ENCODE data around the gene ALG1L2. TPM values are rescaled to one million over a fixed set of nuclear protein-coding genes. Genes with fewer than 3 reads are reported as not detected.
"Not testable (repeated sequence)": the region's sequence is repeated elsewhere in the genome, so short reads cannot be mapped to it uniquely, and the experiment has no call there.

ALG1L2 gene
- total RNA-seq, 2 donors from 2014 or later, result 5.2 to 10.1 TPM

GRCh38 chr3:130058716-130059115 is 22.9 kb upstream of the ALG1L2 start:
- not testable (repeated sequence) for H3K27me3 ChIP-seq (ENCODE audit: control insufficient read depth, insufficient read depth, low read length, poor library complexity, severe bottlenecking); H3K27me3 Mint-ChIP-seq (ENCODE audit: insufficient read depth); H3K9me3 ChIP-seq (ENCODE audit: control insufficient read depth, low read length); H3K4me1 ChIP-seq (ENCODE audit: control insufficient read depth, insufficient read depth, low read length); H3K36me3 ChIP-seq (ENCODE audit: control insufficient read depth, insufficient read depth, low read length); H3K27ac ChIP-seq (ENCODE audit: low read depth, low read length); H3K9me3 Mint-ChIP-seq
- Mint-ChIP-seq H3K36me3 (ENCODE audit: low read depth) (peaks cover 23% of the 10 kb centered on the region), H3K4me3 (peak overlapping the region; percentile 92), H3K27ac (peak overlapping the region; percentile 97), H3K4me1 (peaks cover 25% of the 10 kb centered on the region)
- WGBS, 2 experiments (ENCODE audit: insufficient coverage in 1 of 2, insufficient read length in 1 of 2), result 100% methylated on average over 1 of the region's 6 CpGs; no CpG with 5 or more reads in 1 of the 2 experiments
- Histone ChIP-seq H3K4me3 (ENCODE audit: low read length) (peak overlapping the region; percentile 71), H3K9ac (ENCODE audit: extremely low read depth, low read length, poor library complexity, severe bottlenecking) (peak overlapping the region; percentile 57)
- peak; percentile 62 for DNase-seq

GRCh38 chr3:130059162-130059561 is 22.5 kb upstream of the ALG1L2 start:
- peak; percentile 69 for DNase-seq
- H3K27ac ChIP-seq (ENCODE audit: low read depth, low read length); H3K27me3 Mint-ChIP-seq (ENCODE audit: insufficient read depth); H3K9me3 Mint-ChIP-seq; H3K27me3 ChIP-seq (ENCODE audit: control insufficient read depth, insufficient read depth, low read length, poor library complexity, severe bottlenecking); H3K36me3 ChIP-seq (ENCODE audit: control insufficient read depth, insufficient read depth, low read length); H3K4me1 ChIP-seq (ENCODE audit: control insufficient read depth, insufficient read depth, low read length); H3K9me3 ChIP-seq (ENCODE audit: control insufficient read depth, low read length): not testable (repeated sequence)
- peak overlapping the region; percentile 83 for H3K4me3 ChIP-seq (ENCODE audit: low read length)
- H3K4me1 Mint-ChIP-seq, result peaks cover 30% of the 10 kb centered on the region
- H3K36me3 Mint-ChIP-seq (ENCODE audit: low read depth), result peaks cover 27% of the 10 kb centered on the region
- H3K4me3 Mint-ChIP-seq, result peak overlapping the region; percentile 92
- peak overlapping the region; percentile 97 for H3K27ac Mint-ChIP-seq
- WGBS, 2 experiments (ENCODE audit: insufficient coverage in 1 of 2, insufficient read length in 1 of 2), result 28% methylated on average over 1 of the region's 1 CpG; no CpG with 5 or more reads in 1 of the 2 experiments
- peak overlapping the region; percentile 84 for H3K9ac ChIP-seq (ENCODE audit: extremely low read depth, low read length, poor library complexity, severe bottlenecking)

GRCh38 chr3:130073582-130073981 is 8.0 kb upstream of the ALG1L2 start:
- no peak overlapping the region for H3K4me3 Mint-ChIP-seq
- no peaks in the 10 kb centered on the region for H3K4me1 Mint-ChIP-seq
- Histone ChIP-seq H3K9ac (ENCODE audit: extremely low read depth, low read length, poor library complexity, severe bottlenecking) (no peak overlapping the region), H3K4me1 (ENCODE audit: control insufficient read depth, insufficient read depth, low read length) (no peaks in the 10 kb centered on the region), H3K27me3 (ENCODE audit: control insufficient read depth, insufficient read depth, low read length, poor library complexity, severe bottlenecking) (no peaks in the 10 kb centered on the region), H3K36me3 (ENCODE audit: control insufficient read depth, insufficient read depth, low read length) (no peaks in the 10 kb centered on the region), H3K4me3 (ENCODE audit: low read length) (no peak overlapping the region), H3K27ac (ENCODE audit: low read depth, low read length) (no peak overlapping the region), H3K9me3 (ENCODE audit: control insufficient read depth, low read length) (no peaks in the 10 kb centered on the region)
- H3K27me3 Mint-ChIP-seq (ENCODE audit: insufficient read depth), result no peaks in the 10 kb centered on the region
- WGBS, 2 experiments (ENCODE audit: insufficient coverage in 1 of 2, insufficient read length in 1 of 2), result 99% methylated on average over 4 of the region's 4 CpGs; no CpG with 5 or more reads in 1 of the 2 experiments
- no peak overlapping the region for H3K27ac Mint-ChIP-seq
- peaks cover 58% of the 10 kb centered on the region for H3K36me3 Mint-ChIP-seq (ENCODE audit: low read depth)
- peaks cover 5% of the 10 kb centered on the region for H3K9me3 Mint-ChIP-seq
- no peak for DNase-seq
- no peak for TF ChIP-seq CTCF (conservative IDR thresholded peaks at IDR 0.05)

GRCh38 chr3:130077636-130078035 is 4.0 kb upstream of the ALG1L2 start:
- WGBS, 2 experiments (ENCODE audit: insufficient coverage in 1 of 2, insufficient read length in 1 of 2), result 92% methylated on average over 6 of the region's 7 CpGs; no CpG with 5 or more reads in 1 of the 2 experiments
- Histone ChIP-seq H3K36me3 (ENCODE audit: control insufficient read depth, insufficient read depth, low read length) (peaks cover 7% of the 10 kb centered on the region), H3K9ac (ENCODE audit: extremely low read depth, low read length, poor library complexity, severe bottlenecking) (no peak overlapping the region), H3K9me3 (ENCODE audit: control insufficient read depth, low read length) (no peaks in the 10 kb centered on the region), H3K4me3 (ENCODE audit: low read length) (no peak overlapping the region), H3K27me3 (ENCODE audit: control insufficient read depth, insufficient read depth, low read length, poor library complexity, severe bottlenecking) (no peaks in the 10 kb centered on the region), H3K4me1 (ENCODE audit: control insufficient read depth, insufficient read depth, low read length) (no peaks in the 10 kb centered on the region), H3K27ac (ENCODE audit: low read depth, low read length) (no peak overlapping the region)
- Mint-ChIP-seq H3K4me1 (peaks cover 3% of the 10 kb centered on the region), H3K9me3 (no peaks in the 10 kb centered on the region), H3K27me3 (ENCODE audit: insufficient read depth) (peaks cover 2% of the 10 kb centered on the region), H3K27ac (no peak overlapping the region), H3K4me3 (no peak overlapping the region), H3K36me3 (ENCODE audit: low read depth) (peaks cover 59% of the 10 kb centered on the region)
- no peak for TF ChIP-seq CTCF (conservative IDR thresholded peaks at IDR 0.05)
- DNase-seq, result no peak

- not testable (repeated sequence) for H3K9me3 ChIP-seq (ENCODE audit: control insufficient read depth, low read length); H3K27me3 ChIP-seq (ENCODE audit: control insufficient read depth, insufficient read depth, low read length, poor library complexity, severe bottlenecking); H3K4me3 ChIP-seq (ENCODE audit: low read length); H3K9ac ChIP-seq (ENCODE audit: extremely low read depth, low read length, poor library complexity, severe bottlenecking); H3K36me3 ChIP-seq (ENCODE audit: control insufficient read depth, insufficient read depth, low read length); H3K27me3 Mint-ChIP-seq (ENCODE audit: insufficient read depth); H3K4me1 Mint-ChIP-seq; H3K27ac Mint-ChIP-seq; H3K27ac ChIP-seq (ENCODE audit: low read depth, low read length); H3K4me3 Mint-ChIP-seq; H3K9me3 Mint-ChIP-seq; H3K4me1 ChIP-seq (ENCODE audit: control insufficient read depth, insufficient read depth, low read length); DNase-seq
- 90 to 94% methylated on average over 3 to 7 of the region's 7 CpGs for WGBS, 2 experiments (ENCODE audit: insufficient coverage in 1 of 2, insufficient read length in 1 of 2)
- H3K36me3 Mint-ChIP-seq (ENCODE audit: low read depth), result peaks cover 65% of the 10 kb centered on the region
These were observed 1.9 kb downstream of the ALG1L2 start for GRCh38 chr3:130083363-130084090.

Measured in endodermal cell (in vitro differentiated cells).